CD4-positive, alpha-beta T cell (primary cell): ENCODE results near the gene FHOD3. TPM values are rescaled to one million over a fixed set of nuclear protein-coding genes. Genes with fewer than 3 reads are reported as not detected.

Source experiments
- ATAC-seq: fragments of 200-7000 bp; cut with Tn5 transposase; one replicate; pipeline ENCODE4 v1.10.0; 2022; ENCODE audit warnings: mild to moderate bottlenecking; ENCODE audit not compliant: poor library complexity
- CTCF ChIA-PET: fragments of 350-600 bp; sonication (Branson Sonifier 250); formaldehyde crosslinking; loops from one replicate; lab custom pipeline; 2021; ENCODE audit warnings: antibody characterized with exemption, inconsistent platforms; lab: Charles Lee
- POLR2A ChIA-PET: fragments of 350-600 bp; sonication (Branson Sonifier 250); formaldehyde crosslinking; loops from one replicate; lab custom pipeline; 2021; ENCODE audit warnings: antibody characterized with exemption, inconsistent platforms; lab: Charles Lee
- DNase-seq, 14 experiments: peaks; one replicate each; pipeline ENCODE4 v3.0.0-alpha.2; 2013 to 2020; ENCODE audit warnings: mixed read lengths in 2 of 14
- H3K27ac ChIP-seq, 2 donors: one replicate each; pipeline versions ENCODE4 v1.5.1 to v1.7.0; 2013; ENCODE audit warnings: low read length in 2 of 2, low read depth in 1 of 2, mild to moderate bottlenecking in 1 of 2
- H3K27me3 ChIP-seq, 2 experiments: 1 replicate in 1 of 2; 2 replicates in 1 of 2; pipeline versions ENCODE4 v1.6.1 to v1.7.0; 2013; ENCODE audit warnings: low read length in 2 of 2, control low read depth in 1 of 2, mild to moderate bottlenecking in 1 of 2, moderate library complexity in 1 of 2; ENCODE audit not compliant: insufficient read depth in 2 of 2, control insufficient read depth in 1 of 2
- H3K36me3 ChIP-seq: one replicate; pipeline ENCODE4 v1.6.1; 2013; ENCODE audit warnings: low read length, control low read depth; ENCODE audit not compliant: insufficient read depth
- H3K4me1 ChIP-seq: one replicate; pipeline ENCODE4 v1.6.1; 2013; ENCODE audit warnings: low read length, control low read depth; ENCODE audit not compliant: insufficient read depth
- H3K4me3 ChIP-seq: one replicate; pipeline ENCODE4 v1.5.1; 2013; ENCODE audit warnings: mild to moderate bottlenecking, low read length, moderate library complexity
- H3K9me3 ChIP-seq, 2 experiments: 1 replicate in 1 of 2; 2 replicates in 1 of 2; pipeline versions ENCODE4 v1.6.1 to v1.7.0; 2013; ENCODE audit warnings: low read length in 2 of 2, mild to moderate bottlenecking in 2 of 2, control low read depth in 1 of 2, moderate library complexity in 1 of 2; ENCODE audit not compliant: control insufficient read depth in 1 of 2, insufficient read depth in 1 of 2
- H3K27ac Mint-ChIP-seq: one replicate; pipeline ENCODE4 v1.8.0; 2020; ENCODE audit warnings: mixed read lengths
- H3K27me3 Mint-ChIP-seq: one replicate; pipeline ENCODE4 v1.8.0; 2021; ENCODE audit warnings: mixed read lengths
- H3K36me3 Mint-ChIP-seq: one replicate; pipeline ENCODE4 v1.8.0; 2021; ENCODE audit warnings: low read depth, mixed read lengths
- H3K4me1 Mint-ChIP-seq: one replicate; pipeline ENCODE4 v1.8.0; 2021; ENCODE audit warnings: low read depth, mixed read lengths
- H3K4me3 Mint-ChIP-seq: one replicate; pipeline ENCODE4 v1.8.0; 2020; ENCODE audit warnings: mild to moderate bottlenecking, mixed read lengths
- H3K9me3 Mint-ChIP-seq: one replicate; pipeline ENCODE4 v1.8.0; 2020; ENCODE audit warnings: mixed read lengths
- intact Hi-C, 2 experiments: fragments of 100-400 bp; cut with DNase I in 1 of 2; cut with micrococcal nuclease in 1 of 2; formaldehyde crosslinking; loops; one replicate each; pipeline versions ENCODE4 v1.15.1 to v1.9.0; 2023 to 2025; cut with DNase I, micrococcal nuclease
- total RNA-seq, 174 experiments: library from RNA in 2 of 174; stranded (reverse) in 2 of 174; gene quantifications; one replicate each; pipeline ENCODE4 v1.2.3 and lab custom pipeline; 2021 to 2026
- TF ChIP-seq, protein P1 (sequence below): fragments of 200-600 bp; IDR thresholded peaks from one replicate; pipeline ENCODE4 v1.8.0; 2022; ENCODE audit warnings: antibody characterized with exemption, mild to moderate bottlenecking

FHOD3 gene
- total RNA-seq, 2 experiments from 2014 or later, result not detected

DNA sequence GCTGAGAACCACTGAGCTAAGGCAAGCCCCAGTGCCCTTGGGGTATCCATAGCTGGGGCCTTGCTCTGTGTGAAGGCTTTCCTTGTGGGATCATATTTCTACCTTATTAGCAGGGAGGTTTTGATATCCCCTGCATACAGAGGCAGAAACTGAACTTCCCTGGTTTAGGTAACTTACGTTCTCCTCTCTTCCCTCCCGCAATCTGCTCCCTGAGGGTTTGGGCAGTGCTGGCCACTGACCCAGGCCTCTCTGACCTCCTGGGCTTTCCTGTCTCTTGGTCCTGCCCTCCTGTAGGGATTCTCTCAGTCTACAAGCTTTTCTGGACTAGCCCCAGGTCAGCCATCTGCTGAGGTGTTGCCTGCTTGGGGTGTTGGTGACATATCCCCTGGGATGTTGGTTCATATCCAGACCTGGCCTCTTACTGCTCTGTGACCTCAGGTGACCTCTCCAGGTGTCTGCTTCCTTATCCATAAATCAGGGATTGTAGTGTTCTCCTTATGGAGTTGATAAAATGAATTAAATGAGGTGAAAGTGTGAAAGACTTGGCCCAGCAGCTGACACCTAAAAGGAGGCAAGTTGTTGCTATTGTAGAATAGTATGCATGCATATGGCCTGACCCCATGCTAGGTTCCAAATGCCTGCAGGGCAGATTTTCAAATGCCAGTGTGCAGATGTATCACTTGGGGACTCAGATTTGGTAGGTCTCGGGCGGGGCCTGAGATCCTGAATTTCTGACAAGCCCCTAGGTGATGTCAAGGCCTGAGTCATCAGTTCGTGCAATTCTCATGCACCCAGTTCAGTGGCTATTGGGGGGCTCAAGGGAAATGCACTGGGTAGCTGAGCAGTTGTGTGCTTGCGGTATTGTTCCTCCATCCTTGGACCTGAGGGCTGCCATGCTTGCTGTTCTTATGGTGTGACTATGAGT lies 106.6 kb downstream of the FHOD3 start:
- H3K9me3 Mint-ChIP-seq, result no peaks in the 10 kb centered on the region
- no peak overlapping the region for H3K4me3 ChIP-seq
- H3K27me3 Mint-ChIP-seq, result peaks cover 9% of the 10 kb centered on the region
- no peaks in the 10 kb centered on the region for H3K9me3 ChIP-seq
- ChIA-PET POLR2A (no interaction called here), CTCF (no interaction called here)
- ATAC-seq (no peak), DNase-seq (no peak)
- H3K27me3 ChIP-seq, result peaks cover 0 to under 1% of the 10 kb centered on the region in 2 experiments
- TF ChIP-seq, protein P1, sequence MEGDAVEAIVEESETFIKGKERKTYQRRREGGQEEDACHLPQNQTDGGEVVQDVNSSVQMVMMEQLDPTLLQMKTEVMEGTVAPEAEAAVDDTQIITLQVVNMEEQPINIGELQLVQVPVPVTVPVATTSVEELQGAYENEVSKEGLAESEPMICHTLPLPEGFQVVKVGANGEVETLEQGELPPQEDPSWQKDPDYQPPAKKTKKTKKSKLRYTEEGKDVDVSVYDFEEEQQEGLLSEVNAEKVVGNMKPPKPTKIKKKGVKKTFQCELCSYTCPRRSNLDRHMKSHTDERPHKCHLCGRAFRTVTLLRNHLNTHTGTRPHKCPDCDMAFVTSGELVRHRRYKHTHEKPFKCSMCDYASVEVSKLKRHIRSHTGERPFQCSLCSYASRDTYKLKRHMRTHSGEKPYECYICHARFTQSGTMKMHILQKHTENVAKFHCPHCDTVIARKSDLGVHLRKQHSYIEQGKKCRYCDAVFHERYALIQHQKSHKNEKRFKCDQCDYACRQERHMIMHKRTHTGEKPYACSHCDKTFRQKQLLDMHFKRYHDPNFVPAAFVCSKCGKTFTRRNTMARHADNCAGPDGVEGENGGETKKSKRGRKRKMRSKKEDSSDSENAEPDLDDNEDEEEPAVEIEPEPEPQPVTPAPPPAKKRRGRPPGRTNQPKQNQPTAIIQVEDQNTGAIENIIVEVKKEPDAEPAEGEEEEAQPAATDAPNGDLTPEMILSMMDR, result no peak
- H3K36me3 ChIP-seq, result no peaks in the 10 kb centered on the region
- H3K36me3 Mint-ChIP-seq, result no peaks in the 10 kb centered on the region
- H3K27ac ChIP-seq, result no peak overlapping the region
- no peak overlapping the region for H3K27ac Mint-ChIP-seq
- H3K4me1 Mint-ChIP-seq, result no peaks in the 10 kb centered on the region
- H3K4me3 Mint-ChIP-seq, result no peak overlapping the region
- intact Hi-C loops, result no loop called here
- H3K4me1 ChIP-seq, result no peaks in the 10 kb centered on the region

DNA sequence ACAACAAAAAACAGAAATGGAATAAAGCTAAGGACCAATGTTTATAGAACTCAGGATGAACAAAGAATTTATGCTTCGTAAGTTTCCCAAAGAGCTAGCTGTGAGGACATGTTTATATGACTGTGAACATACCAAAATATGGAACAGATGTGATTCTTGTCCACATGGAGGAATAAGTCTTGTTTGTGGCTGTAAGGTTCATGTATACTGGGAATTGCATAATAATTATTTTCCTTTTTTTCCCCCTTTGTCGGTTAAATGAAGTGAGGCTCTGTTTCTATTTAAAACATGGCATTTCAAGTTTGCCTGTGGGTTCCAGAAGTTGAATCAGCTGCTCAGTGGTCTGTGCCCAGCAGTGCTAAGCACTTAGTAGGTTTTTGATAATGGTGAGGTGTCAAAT lies 108.1 kb downstream of the FHOD3 start:
- H3K9me3 Mint-ChIP-seq, result no peaks in the 10 kb centered on the region
- DNase-seq (no peak), ATAC-seq (no peak)
- H3K36me3 Mint-ChIP-seq, result no peaks in the 10 kb centered on the region
- H3K27ac Mint-ChIP-seq, result no peak overlapping the region
- Histone ChIP-seq H3K27me3 (peaks cover 0 to 3% of the 10 kb centered on the region in 2 experiments), H3K27ac (no peak overlapping the region), H3K4me1 (no peaks in the 10 kb centered on the region), H3K36me3 (no peaks in the 10 kb centered on the region), H3K4me3 (no peak overlapping the region), H3K9me3 (no peaks in the 10 kb centered on the region)
- no peaks in the 10 kb centered on the region for H3K4me1 Mint-ChIP-seq
- TF ChIP-seq, protein P1, result no peak
- H3K27me3 Mint-ChIP-seq, result no peaks in the 10 kb centered on the region
- POLR2A ChIA-PET, result interaction anchor here (0.7 kb wide), 1 partner anchor 59 kb away, joined by 3 read pairs; no protein-coding TSS in a partner anchor
- H3K4me3 Mint-ChIP-seq, result no peak overlapping the region
- intact Hi-C loops, result no loop called here
- CTCF ChIA-PET, result no interaction called here

DNA sequence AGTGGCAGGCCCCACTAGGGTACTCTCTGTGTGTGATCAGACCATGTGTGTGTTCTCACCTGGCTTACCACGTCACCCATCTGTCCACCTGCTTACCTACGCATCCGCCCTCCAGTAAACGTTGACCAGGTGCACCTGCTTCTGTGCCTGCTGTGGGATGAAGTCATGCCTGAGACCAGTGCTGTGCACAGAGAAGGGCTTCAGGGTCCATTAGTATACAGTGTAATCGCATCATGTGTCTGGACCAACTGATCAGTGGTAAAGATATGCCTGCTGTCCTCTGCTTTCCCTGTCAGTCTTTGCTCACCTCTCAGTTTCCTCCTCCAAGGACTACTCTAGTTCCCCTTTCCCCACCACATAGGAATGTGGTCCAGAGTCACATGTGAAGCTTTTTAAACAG lies 109.3 kb downstream of the FHOD3 start:
- no peak overlapping the region for H3K4me3 Mint-ChIP-seq
- DNase-seq (no peak), ATAC-seq (no peak)
- ChIA-PET CTCF (no interaction called here), POLR2A (interaction anchor here (0.9 kb wide), 1 partner anchor 35 kb away, joined by 4 read pairs; no protein-coding TSS in a partner anchor)
- H3K36me3 Mint-ChIP-seq, result no peaks in the 10 kb centered on the region
- H3K27me3 ChIP-seq, result peaks cover 0 to 3% of the 10 kb centered on the region in 2 experiments
- no peaks in the 10 kb centered on the region for H3K4me1 ChIP-seq
- no peaks in the 10 kb centered on the region for H3K9me3 Mint-ChIP-seq
- H3K36me3 ChIP-seq, result no peaks in the 10 kb centered on the region
- H3K27me3 Mint-ChIP-seq, result no peaks in the 10 kb centered on the region
- TF ChIP-seq, protein P1, result no peak
- no peak overlapping the region for H3K4me3 ChIP-seq
- intact Hi-C loops, result no loop called here
- H3K27ac Mint-ChIP-seq, result no peak overlapping the region
- H3K4me1 Mint-ChIP-seq, result no peaks in the 10 kb centered on the region
- H3K27ac ChIP-seq, result no peak overlapping the region
- H3K9me3 ChIP-seq, result no peaks in the 10 kb centered on the region
